ENCODE results near the gene GABBR2.

DNA sequence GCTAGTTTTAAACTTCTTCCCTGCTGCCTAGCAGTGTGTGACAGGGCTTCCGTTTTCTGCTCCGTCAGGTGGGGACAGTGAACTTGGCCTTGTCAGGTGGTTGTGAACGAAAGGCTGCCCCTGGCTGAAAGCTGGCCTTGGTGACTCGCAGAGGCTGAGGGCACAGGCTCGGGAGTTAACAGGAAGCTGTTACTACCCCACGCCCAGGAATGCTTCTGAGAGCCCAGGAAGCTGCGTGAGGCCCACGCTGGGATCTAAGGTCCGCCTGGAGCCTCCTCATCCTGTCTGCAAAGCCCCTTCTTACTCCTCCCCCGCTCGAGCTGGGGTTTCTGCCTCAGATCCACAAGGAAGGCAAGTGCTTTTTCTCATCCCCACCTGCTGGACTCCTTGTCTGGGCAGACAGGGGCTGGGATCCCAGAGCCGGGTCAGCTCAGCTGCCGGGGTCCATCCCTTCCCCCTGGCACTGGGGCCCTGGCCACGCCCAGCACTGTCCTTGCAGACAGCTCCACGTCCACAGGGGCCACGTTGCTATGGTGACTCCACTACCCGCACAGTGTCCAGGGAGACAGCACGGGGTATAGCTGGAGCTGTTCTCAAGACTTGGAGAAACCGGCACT lies 328.6 kb downstream of the GABBR2 start:
- TF ChIP-seq, protein P1, sequence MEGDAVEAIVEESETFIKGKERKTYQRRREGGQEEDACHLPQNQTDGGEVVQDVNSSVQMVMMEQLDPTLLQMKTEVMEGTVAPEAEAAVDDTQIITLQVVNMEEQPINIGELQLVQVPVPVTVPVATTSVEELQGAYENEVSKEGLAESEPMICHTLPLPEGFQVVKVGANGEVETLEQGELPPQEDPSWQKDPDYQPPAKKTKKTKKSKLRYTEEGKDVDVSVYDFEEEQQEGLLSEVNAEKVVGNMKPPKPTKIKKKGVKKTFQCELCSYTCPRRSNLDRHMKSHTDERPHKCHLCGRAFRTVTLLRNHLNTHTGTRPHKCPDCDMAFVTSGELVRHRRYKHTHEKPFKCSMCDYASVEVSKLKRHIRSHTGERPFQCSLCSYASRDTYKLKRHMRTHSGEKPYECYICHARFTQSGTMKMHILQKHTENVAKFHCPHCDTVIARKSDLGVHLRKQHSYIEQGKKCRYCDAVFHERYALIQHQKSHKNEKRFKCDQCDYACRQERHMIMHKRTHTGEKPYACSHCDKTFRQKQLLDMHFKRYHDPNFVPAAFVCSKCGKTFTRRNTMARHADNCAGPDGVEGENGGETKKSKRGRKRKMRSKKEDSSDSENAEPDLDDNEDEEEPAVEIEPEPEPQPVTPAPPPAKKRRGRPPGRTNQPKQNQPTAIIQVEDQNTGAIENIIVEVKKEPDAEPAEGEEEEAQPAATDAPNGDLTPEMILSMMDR (IDR thresholded peaks at IDR 0.05): no peak
- TF ChIP-seq POLR2A (IDR thresholded peaks at IDR 0.05): no peak
